GM12874 (cell line): ENCODE data around the gene ZBTB42.

Source experiments
- CTCF ChIP-seq: IDR thresholded peaks from 2 replicates; pipeline ENCODE4 v1.5.1; 2011; ENCODE audit warnings: low read depth, mild to moderate bottlenecking, control low read depth, low read length, moderate library complexity; ENCODE audit not compliant: insufficient read depth

The ZBTB42 gene

GRCh38 chr14:104771918-104772706 lies 28.8 kb upstream of the ZBTB42 start:
- TF ChIP-seq CTCF: no peak

DNA sequence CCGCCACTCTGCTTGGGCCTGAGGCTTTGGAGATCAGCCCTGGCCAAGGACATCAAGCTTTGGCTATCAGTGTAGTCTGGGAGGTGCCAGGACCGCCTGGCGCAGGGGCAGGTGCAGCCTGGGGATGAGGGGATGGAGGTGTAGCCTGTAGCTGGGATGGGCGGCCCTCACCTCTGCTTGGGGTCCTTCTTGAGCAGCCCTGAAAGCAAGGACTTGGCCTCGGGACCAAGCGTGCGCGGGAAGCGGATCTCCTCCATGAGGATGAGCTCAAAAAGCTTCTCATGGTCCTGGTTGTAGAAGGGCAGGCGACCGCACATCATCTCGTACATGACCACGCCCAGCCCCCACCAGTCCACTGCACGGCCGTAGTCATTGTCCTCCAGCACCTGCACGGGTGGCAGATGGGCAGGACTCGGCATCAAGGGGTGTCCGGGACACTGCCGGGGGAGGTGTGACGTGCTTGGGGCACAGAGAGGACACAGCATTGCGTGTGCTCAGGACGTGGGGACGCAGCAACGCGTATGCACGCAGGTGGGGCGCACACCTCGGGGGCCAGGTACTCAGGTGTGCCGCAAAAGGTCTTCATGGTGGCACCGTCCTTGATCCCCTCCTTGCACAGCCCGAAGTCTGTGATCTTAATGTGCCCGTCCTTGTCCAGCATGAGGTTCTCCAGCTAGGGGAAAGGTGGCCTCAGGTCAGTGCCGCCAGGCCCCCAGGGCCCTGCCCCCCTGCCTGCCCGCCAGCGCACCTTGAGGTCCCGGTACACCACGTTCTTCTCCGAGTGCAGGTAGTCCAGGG lies 28.0 kb upstream of the ZBTB42 start:
- no peak for TF ChIP-seq CTCF

DNA sequence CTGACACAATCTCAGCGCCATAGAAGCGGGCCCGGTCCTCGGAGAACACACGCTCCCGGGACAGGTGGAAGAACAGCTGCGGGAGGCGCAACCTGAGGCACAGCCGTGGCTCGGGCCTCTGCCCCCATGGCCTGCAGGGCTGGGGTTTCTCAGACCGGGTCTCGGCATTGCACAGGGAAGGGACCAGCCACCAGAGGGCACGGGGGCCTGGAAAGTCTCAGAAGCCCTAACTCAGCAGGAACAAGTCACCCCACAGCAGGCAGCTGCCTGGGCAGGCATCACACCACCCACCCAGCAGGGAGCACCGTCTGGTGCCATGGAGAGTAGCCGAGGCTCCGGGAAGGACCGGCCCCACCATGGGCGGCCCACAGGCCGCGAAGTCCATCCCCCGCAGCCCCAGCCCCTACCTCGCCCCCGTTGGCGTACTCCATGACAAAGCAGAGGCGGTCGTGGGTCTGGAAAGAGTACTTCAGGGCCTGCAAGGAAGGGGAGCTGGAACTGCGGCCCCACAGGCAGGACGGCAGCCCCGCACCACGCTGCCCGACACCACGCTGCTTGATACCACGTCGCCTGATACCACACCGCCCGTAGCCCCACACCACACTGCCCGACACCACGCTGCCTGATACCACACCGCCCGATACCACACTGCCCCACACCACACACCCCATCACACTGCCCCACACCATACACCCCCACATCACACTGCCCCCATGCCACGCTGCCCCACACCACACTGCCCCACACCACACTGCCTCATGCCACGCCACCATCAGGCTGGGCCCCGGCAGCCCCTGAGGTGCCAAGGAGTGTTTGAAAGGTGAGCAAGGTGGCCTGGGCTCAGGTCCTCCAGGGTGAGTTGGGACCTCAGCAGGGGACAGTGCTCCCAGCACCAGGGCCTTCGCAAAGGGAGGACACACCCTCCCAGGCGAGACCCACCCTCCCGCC lies 27.1 kb upstream of the ZBTB42 start:
- no peak for TF ChIP-seq CTCF

DNA sequence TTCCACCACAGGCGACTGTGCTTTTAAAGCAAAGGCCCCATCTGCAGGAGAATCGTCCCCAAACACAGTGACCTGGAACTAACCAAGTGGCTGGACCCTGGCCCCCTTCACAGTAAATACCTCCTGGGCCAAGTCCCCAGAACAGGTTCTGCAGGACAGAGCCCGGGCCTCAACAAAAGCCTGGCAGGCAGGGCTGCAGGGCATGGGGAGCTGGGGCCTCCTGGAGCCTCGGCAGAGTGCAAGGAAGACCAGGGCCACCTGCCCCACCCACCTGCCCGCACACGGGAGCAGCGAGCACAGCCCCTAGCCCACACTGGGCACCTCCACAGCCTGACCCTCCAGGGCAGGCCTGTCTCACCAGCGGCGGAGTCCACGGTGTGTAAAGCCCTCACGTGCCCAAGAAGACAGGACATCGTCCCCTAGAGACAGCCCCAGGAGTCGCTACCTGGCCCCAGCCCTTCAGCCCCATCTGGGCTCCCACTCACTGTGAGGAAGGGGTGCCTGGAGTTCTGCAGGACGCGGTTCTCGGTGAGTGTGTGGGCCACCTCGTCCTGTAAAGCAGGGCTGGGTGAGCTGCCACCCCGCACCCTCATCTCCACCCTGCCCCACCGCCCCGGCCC lies 26.3 kb upstream of the ZBTB42 start:
- no peak for TF ChIP-seq CTCF

GRCh38 chr14:104775073-104775489 lies 25.8 kb upstream of the ZBTB42 start:
- TF ChIP-seq CTCF: no peak

DNA sequence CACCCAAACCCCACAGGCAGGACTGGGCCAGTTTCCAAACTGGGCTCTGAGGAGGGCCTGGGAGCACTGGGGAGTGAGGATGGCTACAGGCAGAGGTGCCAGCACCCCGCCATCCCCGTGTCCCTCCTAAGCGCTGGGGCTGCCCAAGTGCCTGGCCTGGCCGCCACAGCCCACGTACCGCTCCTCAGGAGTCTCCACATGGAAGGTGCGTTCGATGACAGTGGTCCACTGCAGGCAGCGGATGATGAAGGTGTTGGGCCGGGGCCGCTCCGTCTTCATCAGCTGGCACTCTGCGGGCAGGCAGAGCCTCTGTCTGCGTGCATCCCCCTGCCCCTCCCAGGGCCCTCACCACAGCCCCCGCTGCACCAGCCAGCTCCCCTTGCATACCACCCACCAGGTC lies 24.4 kb upstream of the ZBTB42 start:
- no peak for TF ChIP-seq CTCF
